Activated B cell treated with CpG ODN at 0.5 μM for 24 hours (primary cell): ENCODE measurements around the gene KIAA1217. TPM values are rescaled to one million over a fixed set of nuclear protein-coding genes. Genes with fewer than 3 reads are reported as not detected.

Source experiments
- ATAC-seq: fragments of 200-7000 bp; cut with Tn5 transposase; one replicate; pipeline ENCODE4 v1.10.0; 2021; ENCODE audit warnings: low read depth, mild to moderate bottlenecking, moderate library complexity
- CTCF ChIA-PET: fragments of 350-600 bp; sonication (Branson Sonifier 250); formaldehyde crosslinking; loops from one replicate; lab custom pipeline; 2021; ENCODE audit warnings: antibody characterized with exemption; lab: Charles Lee
- POLR2A ChIA-PET: fragments of 350-600 bp; sonication (Branson Sonifier 250); formaldehyde crosslinking; loops from one replicate; lab custom pipeline; 2021; ENCODE audit warnings: antibody characterized with exemption; lab: Charles Lee
- DNase-seq: peaks from one replicate; pipeline ENCODE4 v3.0.0; 2022
- H3K27ac Mint-ChIP-seq: one replicate; pipeline ENCODE4 v1.8.0; 2020; ENCODE audit warnings: mixed read lengths
- H3K27me3 Mint-ChIP-seq: one replicate; pipeline ENCODE4 v1.8.0; 2021; ENCODE audit warnings: mixed read lengths
- H3K36me3 Mint-ChIP-seq: one replicate; pipeline ENCODE4 v1.8.0; 2021; ENCODE audit warnings: low read depth, mixed read lengths
- H3K4me1 Mint-ChIP-seq: one replicate; pipeline ENCODE4 v1.8.0; 2021; ENCODE audit warnings: mixed read lengths
- H3K4me3 Mint-ChIP-seq: one replicate; pipeline ENCODE4 v1.8.0; 2020; ENCODE audit warnings: mild to moderate bottlenecking, mixed read lengths
- H3K9me3 Mint-ChIP-seq: one replicate; pipeline ENCODE4 v1.8.0; 2020; ENCODE audit warnings: mixed read lengths
- intact Hi-C: fragments of 100-400 bp; cut with micrococcal nuclease; formaldehyde crosslinking; loops from one replicate; pipeline ENCODE4 v1.15.1; 2024
- total RNA-seq: library from RNA; stranded (reverse); gene quantifications from 2 replicates; pipeline ENCODE4 v1.2.3, GENCODE V29; 2022
- TF ChIP-seq, protein P1 (sequence below): fragments of 200-600 bp; IDR thresholded peaks from one replicate; pipeline ENCODE4 v1.8.0; 2022; ENCODE audit warnings: antibody characterized with exemption, mild to moderate bottlenecking

The KIAA1217 gene
- total RNA-seq, 1 donor from 2014 or later: 0.71 TPM

DNA sequence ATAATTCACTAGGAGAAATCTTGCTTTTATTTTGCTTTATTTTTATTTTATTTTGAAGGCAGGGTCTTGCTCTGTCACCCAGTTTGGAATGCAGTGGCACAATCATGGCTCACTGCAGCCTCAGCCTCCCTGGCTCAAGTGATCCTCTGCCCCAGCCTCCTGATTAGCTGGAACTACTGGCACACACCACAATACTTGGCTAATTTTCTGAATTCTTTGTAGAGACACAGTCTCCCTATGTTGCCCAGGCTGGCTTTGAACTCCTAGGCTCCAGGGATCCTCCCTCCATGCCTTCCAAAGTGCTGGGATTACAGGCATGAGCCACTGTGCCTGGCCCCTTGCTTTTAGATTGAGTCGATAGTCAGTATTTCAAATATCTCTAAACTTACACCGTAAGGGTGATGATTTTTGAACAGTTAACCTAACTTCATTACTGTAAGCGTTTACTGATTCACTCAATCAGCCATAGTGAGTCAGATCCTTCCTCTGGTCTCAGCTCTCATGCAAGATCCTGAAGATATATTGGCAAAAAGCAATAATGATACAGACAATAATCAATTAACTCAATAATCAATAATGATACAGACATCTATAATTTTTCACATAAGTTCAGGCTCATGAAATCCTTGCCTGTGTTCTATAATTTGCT lies 239.5 kb downstream of the KIAA1217 start:
- Mint-ChIP-seq H3K4me1 (no peaks in the 10 kb centered on the region), H3K36me3 (no peaks in the 10 kb centered on the region), H3K4me3 (no peak overlapping the region), H3K9me3 (peaks cover 2% of the 10 kb centered on the region), H3K27me3 (no peaks in the 10 kb centered on the region), H3K27ac (no peak overlapping the region)
- ATAC-seq: no peak
- intact Hi-C loops: no loop called here
- TF ChIP-seq, protein P1, sequence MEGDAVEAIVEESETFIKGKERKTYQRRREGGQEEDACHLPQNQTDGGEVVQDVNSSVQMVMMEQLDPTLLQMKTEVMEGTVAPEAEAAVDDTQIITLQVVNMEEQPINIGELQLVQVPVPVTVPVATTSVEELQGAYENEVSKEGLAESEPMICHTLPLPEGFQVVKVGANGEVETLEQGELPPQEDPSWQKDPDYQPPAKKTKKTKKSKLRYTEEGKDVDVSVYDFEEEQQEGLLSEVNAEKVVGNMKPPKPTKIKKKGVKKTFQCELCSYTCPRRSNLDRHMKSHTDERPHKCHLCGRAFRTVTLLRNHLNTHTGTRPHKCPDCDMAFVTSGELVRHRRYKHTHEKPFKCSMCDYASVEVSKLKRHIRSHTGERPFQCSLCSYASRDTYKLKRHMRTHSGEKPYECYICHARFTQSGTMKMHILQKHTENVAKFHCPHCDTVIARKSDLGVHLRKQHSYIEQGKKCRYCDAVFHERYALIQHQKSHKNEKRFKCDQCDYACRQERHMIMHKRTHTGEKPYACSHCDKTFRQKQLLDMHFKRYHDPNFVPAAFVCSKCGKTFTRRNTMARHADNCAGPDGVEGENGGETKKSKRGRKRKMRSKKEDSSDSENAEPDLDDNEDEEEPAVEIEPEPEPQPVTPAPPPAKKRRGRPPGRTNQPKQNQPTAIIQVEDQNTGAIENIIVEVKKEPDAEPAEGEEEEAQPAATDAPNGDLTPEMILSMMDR: no peak
- no peak for DNase-seq
- ChIA-PET POLR2A (no interaction called here), CTCF (no interaction called here)

DNA sequence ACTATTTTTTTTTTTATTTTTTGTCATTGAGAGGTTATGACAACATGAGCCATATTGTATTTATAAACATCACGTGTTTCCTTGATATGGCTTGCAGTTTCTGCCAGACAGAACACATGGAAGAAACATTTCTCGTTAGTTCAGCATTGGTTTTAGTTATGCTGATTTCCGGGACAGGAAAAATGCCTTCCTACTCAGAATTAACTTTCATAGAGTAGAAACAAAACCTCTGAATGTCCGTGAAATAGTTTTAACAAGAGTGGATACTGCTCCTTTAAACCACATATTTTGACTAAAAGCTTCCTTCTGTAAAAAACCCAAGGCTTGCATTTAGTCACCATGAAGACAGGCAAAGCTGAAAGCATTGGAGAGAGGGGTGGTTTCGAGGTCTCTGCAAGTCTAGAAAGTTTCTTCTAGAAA lies 240.4 kb downstream of the KIAA1217 start:
- H3K27me3 Mint-ChIP-seq: no peaks in the 10 kb centered on the region
- no peak for DNase-seq
- no peaks in the 10 kb centered on the region for H3K36me3 Mint-ChIP-seq
- H3K9me3 Mint-ChIP-seq: no peaks in the 10 kb centered on the region
- POLR2A ChIA-PET: no interaction called here
- H3K4me1 Mint-ChIP-seq: no peaks in the 10 kb centered on the region
- ATAC-seq: no peak
- H3K4me3 Mint-ChIP-seq: no peak overlapping the region
- CTCF ChIA-PET: no interaction called here
- TF ChIP-seq, protein P1: no peak
- no peak overlapping the region for H3K27ac Mint-ChIP-seq
- intact Hi-C loops: no loop called here

DNA sequence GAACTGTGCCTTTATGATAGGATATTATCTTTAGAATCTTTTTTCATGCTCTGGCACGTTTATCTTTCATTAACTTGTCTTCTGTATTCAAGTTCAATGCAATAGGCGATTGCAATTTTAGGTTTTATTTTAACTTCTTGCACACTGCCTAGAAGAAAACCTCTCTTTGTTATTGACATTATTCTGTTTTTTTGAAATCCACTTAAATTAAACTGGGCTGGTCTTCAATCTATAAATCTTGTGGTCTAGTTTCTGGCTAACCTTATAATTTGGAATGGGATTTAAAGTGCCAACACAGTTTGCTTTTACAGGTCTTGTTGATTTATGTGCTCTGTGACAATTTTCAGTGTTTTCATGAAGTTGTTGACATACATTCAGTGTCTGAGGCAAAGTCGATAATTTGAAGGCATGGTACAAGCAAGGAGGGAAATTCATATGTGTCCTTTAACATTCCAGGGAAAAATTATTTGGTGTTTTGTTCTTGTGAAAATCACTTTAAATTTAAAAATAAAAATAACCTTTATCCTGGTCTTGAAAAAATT lies 240.9 kb downstream of the KIAA1217 start:
- no peaks in the 10 kb centered on the region for H3K9me3 Mint-ChIP-seq
- ATAC-seq: no peak
- no peaks in the 10 kb centered on the region for H3K4me1 Mint-ChIP-seq
- POLR2A ChIA-PET: no interaction called here
- TF ChIP-seq, protein P1: no peak
- CTCF ChIA-PET: no interaction called here
- H3K36me3 Mint-ChIP-seq: no peaks in the 10 kb centered on the region
- no peak overlapping the region for H3K4me3 Mint-ChIP-seq
- no peaks in the 10 kb centered on the region for H3K27me3 Mint-ChIP-seq
- no peak overlapping the region for H3K27ac Mint-ChIP-seq
- no peak for DNase-seq
- intact Hi-C loops: no loop called here

DNA sequence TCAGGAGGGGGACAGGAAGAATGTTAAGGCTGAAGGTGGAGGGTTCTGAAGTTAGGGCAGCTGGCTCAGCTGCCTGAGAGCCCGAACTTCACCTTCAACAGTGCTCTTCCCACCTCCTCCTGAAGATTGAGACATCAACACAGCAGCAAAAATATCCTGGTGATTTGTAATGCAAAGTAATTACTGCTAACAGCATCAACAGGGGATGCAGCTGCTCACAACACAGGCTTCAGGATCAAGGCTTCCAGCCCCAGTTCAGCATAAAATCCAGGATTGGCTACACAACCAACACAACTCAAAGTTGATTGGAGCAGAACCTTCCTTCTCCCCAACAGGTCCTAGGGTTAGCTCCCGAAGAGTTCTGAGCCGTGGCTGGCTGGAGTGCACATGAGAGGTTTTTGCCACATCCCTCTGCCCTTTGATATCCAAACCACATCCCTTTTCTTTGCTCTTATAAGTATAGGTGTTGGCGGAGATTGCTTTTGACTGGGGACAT lies 242.4 kb downstream of the KIAA1217 start:
- DNase-seq (no peak), ATAC-seq (no peak)
- Mint-ChIP-seq H3K4me1 (no peaks in the 10 kb centered on the region), H3K36me3 (no peaks in the 10 kb centered on the region), H3K4me3 (no peak overlapping the region), H3K27me3 (no peaks in the 10 kb centered on the region), H3K9me3 (no peaks in the 10 kb centered on the region), H3K27ac (no peak overlapping the region)
- intact Hi-C loops: no loop called here
- ChIA-PET CTCF (no interaction called here), POLR2A (no interaction called here)
- TF ChIP-seq, protein P1: no peak

DNA sequence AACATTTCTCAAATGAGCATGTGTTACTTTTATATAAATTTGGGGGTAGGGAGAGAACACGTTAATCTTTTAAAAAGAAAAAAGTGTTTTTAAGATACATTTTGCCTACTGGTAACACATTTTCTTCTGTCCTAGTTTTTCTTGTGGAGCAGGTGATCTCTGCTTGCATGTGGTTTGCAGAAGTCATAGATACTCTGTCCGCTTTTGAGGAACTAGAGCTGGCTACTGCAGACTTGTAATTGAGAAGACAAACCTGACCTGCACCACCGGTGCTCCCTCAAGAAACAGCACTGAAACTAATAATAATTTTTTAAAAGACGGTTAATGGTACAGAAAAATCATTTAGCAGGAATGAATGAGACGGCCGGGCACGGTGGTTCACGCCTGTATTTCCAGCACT lies 243.1 kb downstream of the KIAA1217 start:
- H3K4me1 Mint-ChIP-seq: no peaks in the 10 kb centered on the region
- CTCF ChIA-PET: no interaction called here
- TF ChIP-seq, protein P1: no peak
- POLR2A ChIA-PET: no interaction called here
- no peaks in the 10 kb centered on the region for H3K36me3 Mint-ChIP-seq
- no peaks in the 10 kb centered on the region for H3K9me3 Mint-ChIP-seq
- DNase-seq (no peak), ATAC-seq (no peak)
- intact Hi-C loops: no loop called here
- no peak overlapping the region for H3K4me3 Mint-ChIP-seq
- H3K27ac Mint-ChIP-seq: no peak overlapping the region
- H3K27me3 Mint-ChIP-seq: no peaks in the 10 kb centered on the region
